Medulla oblongata (tissue), 1 donor: ENCODE results near the gene AGPS.
"Not testable (repeated sequence)": the region's sequence is repeated elsewhere in the genome, so short reads cannot be mapped to it uniquely, and the experiment has no call there.

Experiments used
- DNase-seq: peaks from one replicate; pipeline ENCODE4 v3.0.0-alpha.2; 2015; ENCODE audit errors: extremely low spot score

The AGPS gene

GRCh38 chr2:177385151-177385550 lies 7.4 kb upstream of the AGPS start:
- no peak for DNase-seq

- DNase-seq: no peak
Observed at GRCh38 chr2:177391822-177392372, 676 bp upstream of the AGPS start.

GRCh38 chr2:177393203-177393755 lies 706 bp downstream of the AGPS start:
- DNase-seq: no peak

GRCh38 chr2:177393824-177394593 lies 1.4 kb downstream of the AGPS start:
- DNase-seq: no peak

DNA sequence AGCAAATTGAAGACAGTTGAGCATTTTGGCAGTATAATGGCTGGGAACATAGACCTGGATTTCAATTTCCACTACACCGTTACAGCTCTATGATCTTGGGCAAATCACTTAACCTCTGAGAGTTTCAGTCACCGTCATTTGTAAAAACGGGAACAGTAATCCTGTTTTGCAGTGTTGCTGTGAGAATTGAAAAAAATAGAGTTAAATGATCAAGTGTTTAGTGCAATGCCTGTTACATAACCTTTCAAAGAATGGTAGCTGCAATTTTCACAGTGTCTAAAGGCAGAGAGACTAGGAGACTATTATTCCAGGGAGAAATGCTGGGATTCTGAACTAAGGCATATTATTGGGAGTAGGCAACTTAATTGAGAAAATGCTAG lies 2.0 kb downstream of the AGPS start:
- no peak for DNase-seq

- DNase-seq: no peak
Observed at GRCh38 chr2:177395351-177396065, 2.9 kb downstream of the AGPS start.

DNA sequence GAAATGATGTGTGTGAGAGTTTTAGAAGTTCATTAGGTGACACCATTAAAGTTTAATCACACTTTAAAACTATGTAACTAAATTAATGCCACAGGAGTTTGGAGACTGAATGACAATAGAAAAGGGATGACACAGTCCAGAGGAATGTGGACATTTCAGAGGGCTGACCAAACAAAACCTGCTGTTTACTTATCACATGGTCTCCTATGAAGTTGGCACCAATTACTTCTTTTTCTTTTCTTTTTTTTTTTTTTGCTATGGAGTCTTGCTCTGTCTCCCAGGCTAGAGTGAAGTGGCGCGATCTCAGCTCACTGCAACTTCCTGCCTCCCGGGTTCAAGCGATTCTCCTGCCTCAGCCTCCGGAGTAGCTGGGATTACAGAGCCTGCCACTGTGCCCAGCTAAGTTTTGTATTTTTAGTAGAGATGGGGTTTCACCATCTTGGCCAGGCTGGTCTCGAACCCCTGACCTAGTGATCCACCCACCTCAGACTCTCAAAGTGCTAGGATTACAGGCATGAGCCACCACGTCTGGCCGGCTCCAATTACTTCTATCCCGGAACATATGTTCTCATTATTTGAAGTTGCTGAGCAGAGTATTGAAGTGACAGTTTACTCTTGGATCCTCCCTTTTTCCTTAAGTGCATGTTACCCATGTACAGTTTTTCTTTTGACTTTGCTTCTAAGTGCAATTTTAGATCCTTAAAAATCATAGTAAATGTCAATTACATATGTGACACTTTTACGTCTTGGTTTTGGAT lies 4.3 kb downstream of the AGPS start:
- DNase-seq: no peak

DNA sequence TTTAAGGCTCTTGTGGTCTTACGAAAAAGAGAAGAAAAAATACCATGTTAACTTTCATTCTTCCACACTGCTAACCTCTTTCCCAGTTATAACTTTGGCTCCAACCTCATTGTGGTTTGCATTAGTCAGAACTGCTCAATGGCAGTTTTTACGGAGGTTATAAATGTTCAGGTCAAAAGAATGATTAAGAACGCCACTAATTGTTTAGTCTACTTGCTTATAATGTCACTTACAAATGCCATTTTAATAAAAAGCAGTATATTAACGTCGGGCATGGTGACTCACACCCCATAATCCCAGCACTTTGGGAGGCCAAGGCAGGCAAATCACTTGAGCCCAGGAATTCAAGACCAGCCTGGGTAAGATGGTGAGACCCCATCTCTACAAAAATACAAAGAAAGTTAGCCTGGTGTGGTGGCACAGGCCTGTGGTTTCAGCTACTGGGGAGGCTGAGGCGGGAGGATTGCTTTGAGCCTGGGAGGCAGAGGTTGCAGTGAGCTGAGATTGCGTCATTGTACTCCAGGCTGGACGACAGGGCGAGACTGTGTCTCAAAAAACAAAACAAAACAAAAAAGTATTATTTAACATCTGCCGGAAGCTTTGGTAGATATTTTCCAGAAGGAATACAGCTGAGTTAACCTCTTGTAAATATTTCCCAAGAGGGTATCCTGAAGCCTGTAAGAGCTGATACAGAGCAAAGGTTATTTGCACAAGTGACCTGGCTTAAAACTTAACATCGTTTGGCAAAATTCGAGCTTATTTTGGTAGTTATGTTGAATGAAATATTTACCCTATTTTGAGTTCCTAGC lies 5.1 kb downstream of the AGPS start:
- no peak for DNase-seq

- DNase-seq: no peak
Observed at GRCh38 chr2:177398290-177398683, 5.7 kb downstream of the AGPS start.

DNA sequence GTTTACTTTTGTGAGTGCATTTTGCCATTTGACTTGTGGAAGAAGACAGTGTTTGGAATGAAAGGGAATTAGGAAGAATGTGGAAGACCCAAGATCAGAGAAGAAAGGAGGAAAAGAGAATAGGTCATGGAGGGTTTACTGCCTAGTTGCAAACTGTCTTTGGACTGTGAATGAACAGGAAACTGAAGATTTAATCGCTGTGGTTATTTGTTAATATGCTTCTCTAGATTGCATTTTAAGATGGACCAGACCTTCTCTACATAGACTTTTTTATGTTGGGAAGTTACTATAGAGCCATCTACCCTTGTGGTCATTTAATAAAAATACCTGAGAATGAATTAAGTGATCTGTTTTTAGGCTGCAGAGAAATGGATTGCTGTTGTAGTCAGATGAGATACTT lies 6.2 kb downstream of the AGPS start:
- no peak for DNase-seq

GRCh38 chr2:177399376-177399775 lies 6.8 kb downstream of the AGPS start:
- no peak for DNase-seq

DNA sequence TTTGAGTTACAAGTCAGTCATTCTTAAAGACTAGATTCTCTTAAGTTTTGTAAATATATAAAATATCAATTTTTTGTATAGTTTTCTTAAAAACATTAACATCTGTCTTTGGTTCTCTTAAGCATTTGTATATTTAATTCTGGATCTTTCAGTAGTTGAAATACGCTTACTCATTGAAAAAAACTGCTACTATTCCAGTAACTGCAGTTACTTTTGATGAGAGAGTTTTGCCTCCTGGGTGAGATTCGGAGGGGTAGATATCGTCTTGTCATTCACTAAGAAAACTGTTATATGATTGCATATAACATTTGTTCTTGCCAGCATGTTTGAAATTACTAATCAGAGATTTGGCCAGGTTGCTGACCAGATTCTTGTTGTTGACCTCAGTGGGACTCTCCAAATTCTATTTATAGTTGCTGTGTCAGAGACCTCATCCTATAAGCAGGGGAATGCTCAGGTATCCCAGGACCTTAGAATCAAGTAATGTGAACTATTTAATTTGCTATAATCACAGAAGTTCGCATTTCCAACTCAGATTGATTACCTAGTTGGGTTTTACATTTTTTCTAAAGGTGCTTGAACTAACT lies 7.9 kb downstream of the AGPS start:
- no peak for DNase-seq

DNA sequence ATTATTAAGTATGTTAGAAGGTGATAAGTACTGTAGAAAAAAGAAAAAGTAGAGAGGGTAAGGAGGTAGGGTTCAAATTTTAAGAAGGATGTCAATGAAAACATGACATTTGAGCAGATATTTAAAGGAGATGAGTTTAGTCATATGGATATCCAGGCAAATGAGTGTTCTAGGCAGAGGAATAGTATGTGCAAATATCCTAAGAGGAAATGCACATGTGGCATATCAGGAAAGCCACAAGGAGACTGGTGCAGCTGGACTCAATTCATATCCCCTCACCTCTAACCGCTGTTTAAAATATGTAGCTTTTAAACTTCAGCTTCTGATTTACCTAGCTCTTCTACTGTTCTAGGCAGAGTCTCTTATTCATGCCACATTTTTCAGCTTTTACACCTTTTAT lies 9.5 kb downstream of the AGPS start:
- DNase-seq: no peak

GRCh38 chr2:177403838-177404237 lies 11.3 kb downstream of the AGPS start:
- no peak for DNase-seq

GRCh38 chr2:177404243-177404642 lies 11.7 kb downstream of the AGPS start:
- no peak for DNase-seq

- no peak for DNase-seq
Observed at GRCh38 chr2:177405029-177405692, 12.6 kb downstream of the AGPS start.

GRCh38 chr2:177406182-177406581 lies 13.6 kb downstream of the AGPS start:
- DNase-seq: no peak

DNA sequence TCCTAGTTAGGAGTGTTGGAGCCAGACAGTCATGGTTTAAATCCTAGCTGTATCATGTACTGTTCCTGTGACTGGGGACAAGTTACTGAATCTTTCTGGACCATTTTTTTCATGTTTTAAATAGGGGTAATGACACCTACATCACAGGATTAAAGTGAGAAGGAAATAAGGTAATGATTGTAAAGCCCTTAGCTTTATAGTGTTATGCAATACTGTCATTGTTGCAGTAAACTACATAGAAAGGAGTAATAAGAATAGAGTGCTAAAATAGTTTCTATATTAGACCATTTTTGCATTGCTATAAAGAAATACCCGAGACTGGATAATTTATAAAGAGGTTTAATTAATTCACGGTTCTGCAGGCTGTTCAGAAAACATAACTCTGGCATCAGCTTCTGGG lies 14.5 kb downstream of the AGPS start:
- no peak for DNase-seq

DNA sequence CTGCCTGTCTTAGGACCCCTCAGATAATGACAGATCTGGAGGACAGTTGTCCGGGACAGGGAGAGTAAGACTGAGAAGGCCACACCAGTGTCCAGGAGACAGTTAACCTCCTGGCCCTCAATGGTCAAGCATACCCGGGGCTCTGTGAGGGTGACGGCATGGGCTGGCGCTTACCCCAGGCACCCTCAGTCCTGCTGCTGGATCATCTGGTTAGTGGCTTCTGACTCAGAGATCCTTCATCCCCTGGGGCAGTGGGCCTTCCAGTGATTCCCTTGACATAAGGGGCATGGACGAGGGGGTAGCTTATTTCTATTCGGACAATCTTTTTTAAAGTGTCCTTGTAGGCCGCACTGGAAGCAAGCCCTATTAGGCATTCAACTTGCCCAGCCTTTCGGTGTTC lies 18.1 kb downstream of the AGPS start:
- DNase-seq: not testable (repeated sequence)

DNA sequence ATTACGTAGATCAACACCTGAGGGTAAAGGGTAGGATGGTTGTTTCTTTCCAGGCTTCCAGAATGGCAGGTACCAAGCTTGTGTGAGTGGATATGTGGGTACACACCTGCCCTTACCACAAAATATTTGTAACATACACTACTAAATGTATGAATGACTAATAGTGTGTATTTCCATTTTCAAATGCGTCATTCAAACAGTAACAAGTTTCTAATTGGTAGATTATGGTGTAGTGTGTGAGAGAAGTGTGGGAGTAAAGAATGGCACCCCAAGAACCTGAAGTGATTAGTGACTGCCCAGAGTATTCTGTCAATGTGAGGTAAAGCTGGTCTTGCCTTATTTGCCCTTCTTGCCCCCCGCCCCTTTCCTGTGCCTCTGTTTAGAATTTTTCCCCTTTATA lies 21.1 kb downstream of the AGPS start:
- no peak for DNase-seq
